Activated T-cell treated with anti-CD3 and anti-CD28 coated beads, Interleukin-2, amount 50 U/mL, for 48 hours (primary cell): ENCODE measurements around the gene ABHD14A.
A peak's percentile ranks its signal among the peaks of the same experiment; 100 is the strongest.
"Not testable (repeated sequence)": the region's sequence is repeated elsewhere in the genome, so short reads cannot be mapped to it uniquely, and the experiment has no call there.

Source experiments
- DNase-seq, 2 experiments: peaks; one replicate each; pipeline ENCODE4 v3.0.0-alpha.2; 2020

The ABHD14A gene

DNA sequence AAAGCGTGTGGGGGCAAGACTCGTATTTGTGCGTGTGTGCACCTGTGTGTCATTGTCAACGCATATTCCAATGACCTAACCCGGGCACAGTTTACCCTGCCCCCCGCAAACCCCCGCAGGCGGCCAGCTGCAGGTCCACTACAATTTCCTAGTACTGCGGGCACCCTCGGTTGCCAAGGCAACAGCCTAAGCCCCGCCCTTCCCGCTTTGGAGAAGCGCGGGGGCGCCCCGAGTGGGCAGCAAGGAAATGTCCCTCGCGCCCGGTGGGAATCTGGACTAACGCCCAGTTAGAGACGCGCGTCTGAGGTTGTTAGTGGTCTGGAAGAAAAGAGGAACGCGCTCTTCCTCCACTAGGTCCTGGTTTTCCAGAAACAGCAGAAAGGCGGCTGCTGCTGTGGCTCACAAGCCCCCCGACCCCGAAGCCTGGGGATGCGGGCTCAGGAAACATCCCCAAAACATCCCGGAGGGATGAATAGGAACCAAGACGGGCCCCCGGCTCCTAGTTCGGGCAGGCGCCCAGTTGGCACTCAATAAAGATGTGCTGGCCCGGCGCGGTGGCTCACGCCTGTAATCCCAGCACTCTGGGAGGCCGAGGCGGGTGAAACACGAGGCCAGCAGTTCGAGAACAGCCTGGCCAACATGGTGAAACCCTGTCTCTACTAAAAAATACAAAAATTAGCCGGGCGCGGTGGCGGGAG, 1.1 kb downstream of the ABHD14A start:
- peak in 1 of 2 experiments; percentile 61 for DNase-seq

DNA sequence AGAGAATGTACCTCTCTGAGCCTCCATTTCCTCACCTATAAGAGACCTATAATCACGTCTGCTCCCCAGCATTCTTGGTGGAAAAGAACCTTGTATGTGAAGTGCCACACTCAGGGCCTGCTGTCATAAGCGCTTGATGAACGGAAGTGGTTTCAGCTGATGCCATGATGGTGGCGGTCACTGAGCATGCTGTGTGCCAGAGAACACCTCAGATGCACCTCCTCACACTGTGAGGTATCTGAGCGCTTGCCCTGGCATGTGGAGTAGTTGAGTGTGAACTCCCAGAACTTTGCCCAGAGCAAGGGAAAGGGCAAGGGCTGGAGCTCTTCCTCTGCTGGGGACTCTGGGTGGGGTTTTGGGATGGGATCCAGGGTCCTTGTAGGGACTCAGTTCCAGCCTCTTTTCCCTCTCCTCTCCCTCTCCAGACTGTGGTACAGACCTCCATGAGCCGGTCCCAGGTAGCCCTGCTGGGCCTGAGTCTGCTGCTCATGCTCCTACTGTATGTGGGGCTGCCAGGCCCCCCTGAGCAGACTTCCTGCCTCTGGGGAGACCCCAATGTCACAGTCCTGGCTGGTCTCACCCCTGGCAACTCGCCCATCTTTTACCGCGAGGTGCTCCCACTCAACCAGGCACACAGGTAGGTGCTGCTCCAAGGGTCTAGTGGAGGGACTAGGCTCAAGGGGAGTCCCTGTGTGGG, 2.7 kb downstream of the ABHD14A start:
- no peak for DNase-seq

DNA sequence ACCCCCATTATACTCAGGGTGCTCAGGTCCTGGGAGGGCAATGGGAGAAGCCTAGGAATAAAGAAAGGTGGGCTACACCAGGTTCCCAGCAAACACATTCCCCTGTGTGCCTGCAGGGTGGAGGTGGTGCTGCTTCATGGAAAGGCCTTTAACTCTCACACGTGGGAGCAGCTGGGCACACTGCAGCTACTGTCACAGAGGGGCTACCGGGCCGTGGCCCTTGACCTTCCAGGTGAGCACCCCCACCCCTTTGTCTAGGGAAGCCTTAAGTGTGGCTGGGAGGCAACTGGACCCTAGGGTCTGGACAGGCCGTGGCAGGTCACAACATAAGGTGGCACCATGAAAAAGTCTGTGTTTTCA, 3.3 kb downstream of the ABHD14A start:
- DNase-seq, result no peak

DNA sequence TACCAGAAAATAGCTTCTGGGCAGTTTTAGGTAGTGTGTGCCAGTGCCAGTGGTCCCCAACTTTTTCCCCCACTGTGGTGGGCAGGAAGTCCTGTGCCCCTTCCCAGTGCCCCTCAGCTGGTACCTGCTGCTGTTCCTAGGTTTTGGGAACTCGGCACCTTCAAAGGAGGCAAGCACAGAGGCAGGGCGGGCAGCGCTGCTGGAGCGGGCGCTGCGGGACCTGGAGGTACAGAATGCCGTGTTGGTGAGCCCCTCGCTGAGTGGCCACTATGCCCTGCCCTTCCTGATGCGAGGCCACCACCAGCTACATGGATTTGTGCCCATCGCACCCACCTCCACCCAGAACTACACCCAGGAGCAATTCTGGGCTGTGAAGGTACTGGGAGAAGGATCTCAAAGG, 5.4 kb downstream of the ABHD14A start:
- DNase-seq, result no peak

DNA sequence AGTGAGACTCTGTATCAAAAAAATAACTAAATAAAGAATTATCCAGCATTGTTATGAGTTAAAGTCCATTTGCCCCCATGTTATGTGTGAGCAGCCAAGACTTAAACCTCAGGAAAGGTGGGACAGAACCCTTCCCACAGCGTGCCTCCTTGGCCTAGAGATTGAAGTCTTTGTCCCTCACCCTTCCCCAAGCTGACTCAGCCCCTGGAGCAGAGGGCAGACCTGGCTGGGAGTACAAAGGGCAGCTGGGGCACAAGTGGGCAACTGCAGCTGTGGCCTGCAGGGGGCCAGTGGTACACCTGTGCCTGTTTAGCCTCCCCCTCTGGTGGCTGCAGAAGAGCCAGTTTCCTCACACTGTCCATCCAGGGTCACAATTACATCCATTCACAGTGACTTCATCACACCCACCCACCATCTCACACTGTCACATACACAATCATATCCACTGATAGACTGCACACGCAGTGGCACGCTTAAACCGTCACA, 7.5 kb downstream of the ABHD14A start:
- DNase-seq, result no peak

- DNase-seq, result peak; percentile 85 to 88
Observed at GRCh38 chr3:51982838-51983577, 8.1 kb downstream of the ABHD14A start, which contains the start of gene ACY1. Gene ACY1, plus strand, starts transcription at chr3:51983535. Its CDS starts 530 bp downstream, at chr3:51984065.

- no peak for DNase-seq
Observed at GRCh38 chr3:51983578-51984268, 8.9 kb downstream of the ABHD14A start.

DNA sequence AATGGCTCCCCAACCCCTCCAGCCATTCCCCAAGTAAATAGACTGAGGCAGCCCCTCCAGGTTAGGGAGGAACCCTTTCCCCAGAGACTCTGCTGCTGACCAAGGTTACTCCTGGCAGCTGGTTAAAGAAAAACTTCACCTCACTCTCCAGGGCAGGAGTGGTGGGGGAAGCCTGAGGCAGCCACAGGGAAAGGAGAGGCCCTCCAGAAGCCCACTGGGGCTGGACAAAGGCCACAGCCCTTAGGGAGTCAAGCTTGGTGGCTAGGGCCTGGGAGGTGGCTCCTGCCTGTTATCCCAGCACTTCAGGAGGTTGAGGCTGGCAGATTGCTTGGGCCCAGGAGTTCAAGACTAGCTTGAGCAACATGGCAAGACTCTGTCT, 9.4 kb downstream of the ABHD14A start:
- no peak for DNase-seq

GRCh38 chr3:51985063-51985462, 10.2 kb downstream of the ABHD14A start:
- DNase-seq, result no peak

DNA sequence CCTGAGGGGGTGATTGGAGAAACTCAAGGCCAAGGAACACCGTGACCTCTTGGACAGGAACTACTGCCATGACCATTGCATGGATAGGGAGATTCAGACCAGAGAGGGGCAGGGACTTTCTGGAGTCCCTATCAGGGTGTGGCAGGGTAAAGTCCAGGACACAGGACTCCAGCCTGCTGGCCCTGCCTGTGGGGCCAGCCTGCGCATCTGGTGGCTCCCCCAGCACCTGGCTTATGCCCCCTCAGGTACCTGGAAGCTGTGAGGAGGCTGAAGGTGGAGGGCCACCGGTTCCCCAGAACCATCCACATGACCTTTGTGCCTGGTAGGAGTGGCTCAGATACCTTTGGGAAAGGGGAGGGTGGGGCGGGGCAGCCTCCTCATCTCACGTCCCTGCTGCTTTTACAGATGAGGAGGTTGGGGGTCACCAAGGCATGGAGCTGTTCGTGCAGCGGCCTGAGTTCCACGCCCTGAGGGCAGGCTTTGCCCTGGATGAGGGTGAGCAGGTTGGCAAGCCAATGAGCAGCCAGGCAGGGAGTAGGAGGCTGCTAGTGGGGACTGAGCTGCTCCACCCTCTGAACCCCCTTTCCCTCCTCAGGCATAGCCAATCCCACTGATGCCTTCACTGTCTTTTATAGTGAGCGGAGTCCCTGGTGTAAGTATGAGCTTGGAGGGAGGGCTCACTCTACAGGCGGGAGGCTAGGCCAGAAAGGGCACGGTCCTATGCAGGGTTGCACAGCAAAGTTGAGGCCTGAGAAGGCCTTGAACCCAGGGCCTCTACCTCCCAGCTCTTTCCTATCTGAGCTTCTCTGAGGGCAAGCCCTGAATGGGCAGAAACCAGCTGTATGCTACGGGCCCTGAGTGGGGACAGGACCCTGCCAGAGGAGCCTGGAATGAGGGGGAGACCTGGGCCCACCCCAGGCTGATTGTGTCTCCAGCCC, 11.4 kb downstream of the ABHD14A start:
- DNase-seq, result no peak

GRCh38 chr3:51987568-51987967, 12.7 kb downstream of the ABHD14A start:
- no peak for DNase-seq

- no peak for DNase-seq
Observed at GRCh38 chr3:51988286-51989146, 13.7 kb downstream of the ABHD14A start.

GRCh38 chr3:51990501-51990971, 15.7 kb downstream of the ABHD14A start:
- DNase-seq, result peak in 1 of 2 experiments; percentile 40

DNA sequence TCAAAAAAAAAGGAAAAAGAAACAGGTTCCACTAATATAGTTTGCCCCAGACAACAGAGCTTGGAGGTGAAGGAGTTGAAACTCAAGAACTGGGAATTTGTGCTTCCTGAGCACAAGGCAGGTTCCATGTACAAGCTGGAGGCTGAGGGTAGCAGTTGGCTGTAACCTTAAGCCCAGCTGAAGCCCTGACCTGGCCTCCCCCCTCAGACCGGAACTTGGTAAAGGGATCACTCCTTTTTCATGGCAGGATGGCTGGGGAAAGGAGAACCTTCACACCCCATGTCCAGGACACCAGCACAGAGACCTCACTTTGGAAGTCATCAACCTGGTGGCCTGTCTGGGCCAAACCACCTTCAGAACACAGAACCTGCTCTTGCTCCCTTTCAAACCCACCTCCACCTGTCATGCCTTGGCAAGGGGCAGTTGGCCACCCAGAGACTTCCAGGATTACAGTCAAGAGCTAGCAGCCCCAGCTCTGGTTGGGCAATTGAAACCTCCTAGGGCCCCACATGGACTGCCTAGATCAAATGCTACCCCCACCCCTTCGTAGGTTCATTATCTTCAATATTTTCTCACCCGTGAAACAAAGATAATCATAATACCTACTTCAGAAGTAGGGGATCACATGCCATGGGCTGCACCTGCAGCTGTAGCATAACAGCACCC, 17.3 kb downstream of the ABHD14A start:
- DNase-seq, result peak in 1 of 2 experiments; percentile 48

- DNase-seq, result not testable (repeated sequence)
Observed at GRCh38 chr3:51993657-51994056, 18.8 kb downstream of the ABHD14A start.

- no peak for DNase-seq
Observed at GRCh38 chr3:51994530-51994929, 19.7 kb downstream of the ABHD14A start.

DNA sequence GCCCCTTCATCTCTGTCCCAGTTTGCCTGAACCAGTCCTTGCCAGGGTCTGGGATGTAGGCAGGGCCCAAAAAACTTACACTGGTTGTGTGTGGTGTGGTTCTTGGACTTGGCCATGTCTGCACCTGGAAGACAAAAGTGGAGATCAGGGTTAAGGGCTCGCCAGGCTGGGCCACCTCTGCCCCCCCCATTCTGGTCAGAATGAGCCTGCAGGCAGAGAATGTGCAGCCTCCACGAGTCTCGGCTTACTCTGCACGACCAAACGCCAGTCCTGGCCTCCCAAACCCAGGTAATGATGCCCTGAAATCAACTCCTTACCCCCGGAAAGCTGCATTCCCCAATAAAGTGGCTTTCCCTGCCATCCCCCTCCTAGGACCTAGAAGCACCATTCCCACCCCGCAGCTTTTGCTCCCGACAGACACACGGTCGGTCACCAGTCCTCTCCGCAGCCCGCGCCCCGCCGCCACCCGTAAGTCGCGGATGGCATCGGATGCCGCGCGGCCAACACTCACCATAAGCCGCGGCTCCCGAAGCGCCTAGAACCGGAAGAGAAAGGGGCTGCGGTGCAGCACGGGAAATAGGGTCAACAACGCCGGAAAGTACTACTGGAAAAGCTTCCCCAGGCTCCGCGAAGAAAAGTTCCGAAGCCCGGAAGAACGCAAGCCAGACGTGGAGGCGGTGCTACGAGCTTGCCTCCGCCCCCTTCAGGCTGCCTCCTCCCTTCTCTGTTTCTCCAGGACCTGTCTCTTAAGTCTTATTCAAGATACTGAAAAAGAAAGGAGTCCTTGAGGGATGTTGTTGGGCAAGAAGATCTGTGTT, 20.7 kb downstream of the ABHD14A start, which contains the start of gene RPL29:
Gene RPL29, minus strand, starts transcription at position 550 of the 818 bp plus-strand sequence. Its CDS starts 434 bp downstream, at position 116.
- peak; percentile 92 to 95 for DNase-seq

DNA sequence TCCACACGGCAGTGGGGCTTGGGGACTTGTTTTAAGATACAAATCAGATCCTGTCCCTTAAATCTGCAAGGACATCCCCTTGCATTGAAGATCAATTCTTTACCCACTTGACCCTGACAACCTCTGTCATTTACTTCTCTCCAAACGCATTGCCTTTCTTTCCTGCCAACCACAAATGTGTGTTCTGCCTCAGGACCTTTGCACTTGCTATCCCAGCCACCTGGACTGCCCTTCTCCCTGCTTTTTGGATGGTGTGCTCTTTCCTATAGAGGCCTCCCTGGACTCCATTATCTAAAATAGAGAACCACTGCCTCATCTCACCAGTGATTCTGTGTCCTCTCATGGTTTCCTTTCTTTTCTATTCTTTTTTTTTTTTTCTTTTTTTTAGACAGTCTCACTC, 22.3 kb downstream of the ABHD14A start:
- DNase-seq, result no peak
